ENCODE data around the gene ANKRD6. TPM values are rescaled to one million over a fixed set of nuclear protein-coding genes. Genes with fewer than 3 reads are reported as not detected.

The ANKRD6 gene
- total RNA-seq, 1 experiment from 2014 or later, result 13.9 TPM

- peak; percentile 82 for ATAC-seq
- POLR2A ChIA-PET, result interaction anchor here (0.7 kb wide), 2 partner anchors 64 to 330 kb away, joined by 5 read pairs; no protein-coding TSS in a partner anchor
- Mint-ChIP-seq H3K27ac (no peak overlapping the region), H3K9me3 (no peaks in the 10 kb centered on the region), H3K27me3 (ENCODE audit: low read depth) (no peaks in the 10 kb centered on the region; the same call in 1 of the 2 replicates), H3K4me3 (no peak overlapping the region), H3K36me3 (no peaks in the 10 kb centered on the region), H3K4me1 (peaks cover 19% of the 10 kb centered on the region)
- CTCF ChIA-PET, result no interaction called here
- no peak for TF ChIP-seq NFE2L1 (CRISPR knock-in tag; IDR thresholded peaks at IDR 0.05)
- TF ChIP-seq NFATC4 (CRISPR knock-in tag; IDR thresholded peaks at IDR 0.05), result no peak
- TF ChIP-seq MLX (CRISPR knock-in tag; IDR thresholded peaks at IDR 0.05), result no peak
- TF ChIP-seq MAX (CRISPR knock-in tag; IDR thresholded peaks at IDR 0.05), result no peak
- TF ChIP-seq ESRRA (CRISPR knock-in tag; IDR thresholded peaks at IDR 0.05; ENCODE audit: borderline replicate concordance), result no peak
- TF ChIP-seq IRF1 (CRISPR knock-in tag; IDR thresholded peaks at IDR 0.05), result no peak
- TF ChIP-seq FOXP4 (CRISPR knock-in tag; IDR thresholded peaks at IDR 0.05), result no peak
- no peak for TF ChIP-seq AR (CRISPR knock-in tag; IDR thresholded peaks at IDR 0.05)
- no peak for TF ChIP-seq RELA (CRISPR knock-in tag; IDR thresholded peaks at IDR 0.05; ENCODE audit: borderline replicate concordance)
- TF ChIP-seq KAT7 (CRISPR knock-in tag; IDR thresholded peaks at IDR 0.05; ENCODE audit: borderline replicate concordance), result no peak
- no peak for TF ChIP-seq ATF3 (CRISPR knock-in tag; conservative IDR thresholded peaks at IDR 0.05)
- TF ChIP-seq NR3C1 (CRISPR knock-in tag; conservative IDR thresholded peaks at IDR 0.05; ENCODE audit: low read depth), result no peak
- no peak for TF ChIP-seq ZNF263 (CRISPR knock-in tag; IDR thresholded peaks at IDR 0.05; ENCODE audit: low read depth)
- no peak for TF ChIP-seq ZNF317 (CRISPR knock-in tag; IDR thresholded peaks at IDR 0.05; ENCODE audit: borderline replicate concordance, low read depth)
- TF ChIP-seq PREB (CRISPR knock-in tag; IDR thresholded peaks at IDR 0.05; ENCODE audit: borderline replicate concordance), result no peak
- TF ChIP-seq ATF6 (CRISPR knock-in tag; IDR thresholded peaks at IDR 0.05), result no peak
- TF ChIP-seq GRHL2 (CRISPR knock-in tag; IDR thresholded peaks at IDR 0.05; ENCODE audit: insufficient replicate concordance, severe bottlenecking), result no peak
- no peak for TF ChIP-seq SMAD3 (CRISPR knock-in tag; IDR thresholded peaks at IDR 0.05; ENCODE audit: borderline replicate concordance)
- no peak for DNase-seq (ENCODE audit: low spot score)
Measured at GRCh38 chr6:89471287-89471867, 38.4 kb downstream of the ANKRD6 start.
